Upper lobe of right lung (tissue), 1 donor: ENCODE measurements around the gene DNASE1L1. TPM values are rescaled to one million over a fixed set of nuclear protein-coding genes. Genes with fewer than 3 reads are reported as not detected.

Experiments used
- ATAC-seq: fragments of 200-7000 bp; cut with Tn5 transposase; one replicate; pipeline ENCODE4 v1.9.1; 2020; ENCODE audit warnings: mild to moderate bottlenecking, moderate library complexity
- DNase-seq: peaks from one replicate; pipeline ENCODE4 v3.0.0-alpha.2; 2020
- H3K27ac ChIP-seq: fragments of 200-600 bp; one replicate; pipeline ENCODE4 v1.8.0; 2022
- H3K27me3 ChIP-seq: fragments of 200-600 bp; one replicate; pipeline ENCODE4 v1.8.0; 2022; ENCODE audit warnings: mild to moderate bottlenecking
- H3K36me3 ChIP-seq: fragments of 200-600 bp; one replicate; pipeline ENCODE4 v1.8.0; 2022
- H3K4me1 ChIP-seq: fragments of 200-600 bp; one replicate; pipeline ENCODE4 v1.8.0; 2022
- H3K4me3 ChIP-seq: fragments of 200-600 bp; one replicate; pipeline ENCODE4 v1.8.0; 2022; ENCODE audit warnings: mild to moderate bottlenecking
- H3K9me3 ChIP-seq: fragments of 200-600 bp; one replicate; pipeline ENCODE4 v1.8.0; 2022
- CTCF ChIP-seq: fragments of 200-600 bp; IDR thresholded peaks from one replicate; pipeline ENCODE4 v1.8.0; 2022; ENCODE audit warnings: antibody characterized with exemption
- intact Hi-C: fragments of 100-400 bp; cut with DNase I; formaldehyde crosslinking; loops from one replicate; pipeline ENCODE4 v1.11.0; 2022
- total RNA-seq: library from RNA; stranded (reverse); fragmentation: NEBNext Ultra II Directional; extraction: Animal tissue kit (Norgen Biotek cat#: 25700); gene quantifications from one replicate; pipeline ENCODE4 v1.2.1, GENCODE V29; 2021
- donor health status: DM: no; HTN: yes; CAD: no; lungs with severe emphysema.

DNASE1L1 gene
- total RNA-seq, 1 donor from 2014 or later, result 37.1 TPM

GRCh38 chrX:154449618-154450017 lies 40.6 kb upstream of the DNASE1L1 start:
- Histone ChIP-seq H3K4me3 (no peak overlapping the region), H3K9me3 (no peaks in the 10 kb centered on the region), H3K36me3 (peaks cover 5% of the 10 kb centered on the region), H3K27me3 (no peaks in the 10 kb centered on the region), H3K27ac (no peak overlapping the region), H3K4me1 (peaks cover 10% of the 10 kb centered on the region)
- no peak for TF ChIP-seq CTCF
- intact Hi-C loops, result no loop called here
- DNase-seq (no peak), ATAC-seq (no peak)

- Histone ChIP-seq H3K4me3 (no peak overlapping the region), H3K27me3 (no peaks in the 10 kb centered on the region), H3K9me3 (no peaks in the 10 kb centered on the region), H3K27ac (no peak overlapping the region), H3K36me3 (peaks cover 5% of the 10 kb centered on the region), H3K4me1 (peaks cover 12% of the 10 kb centered on the region)
- DNase-seq (no peak), ATAC-seq (no peak)
- intact Hi-C loops, result no loop called here
- no peak for TF ChIP-seq CTCF
Measured at GRCh38 chrX:154448484-154448883, 39.4 kb upstream of the DNASE1L1 start.

- intact Hi-C loops, result no loop called here
- Histone ChIP-seq H3K36me3 (peaks cover 13% of the 10 kb centered on the region), H3K9me3 (no peaks in the 10 kb centered on the region), H3K4me3 (no peak overlapping the region), H3K4me1 (peaks cover 12% of the 10 kb centered on the region), H3K27me3 (no peaks in the 10 kb centered on the region), H3K27ac (no peak overlapping the region)
- ATAC-seq (no peak), DNase-seq (no peak)
- no peak for TF ChIP-seq CTCF
Measured at GRCh38 chrX:154446430-154446829, 37.4 kb upstream of the DNASE1L1 start.

GRCh38 chrX:154445776-154446175 lies 36.7 kb upstream of the DNASE1L1 start:
- peaks cover 12% of the 10 kb centered on the region for H3K4me1 ChIP-seq
- no peak for TF ChIP-seq CTCF
- H3K27me3 ChIP-seq, result no peaks in the 10 kb centered on the region
- H3K9me3 ChIP-seq, result no peaks in the 10 kb centered on the region
- DNase-seq, result no peak
- intact Hi-C loops, result no loop called here
- H3K36me3 ChIP-seq, result peaks cover 16% of the 10 kb centered on the region
- ATAC-seq, result no peak
- no peak overlapping the region for H3K4me3 ChIP-seq
- no peak overlapping the region for H3K27ac ChIP-seq

- peak overlapping the region; percentile 64 for H3K4me3 ChIP-seq
- DNase-seq (no peak), ATAC-seq (no peak)
- H3K9me3 ChIP-seq, result no peaks in the 10 kb centered on the region
- intact Hi-C loops, result no loop called here
- peak overlapping the region; percentile 74 for H3K27ac ChIP-seq
- no peak for TF ChIP-seq CTCF
- H3K4me1 ChIP-seq, result peaks cover 12% of the 10 kb centered on the region
- no peaks in the 10 kb centered on the region for H3K27me3 ChIP-seq
- H3K36me3 ChIP-seq, result peaks cover 13% of the 10 kb centered on the region
Measured at GRCh38 chrX:154444755-154445246, 35.7 kb upstream of the DNASE1L1 start.
